ENCODE data around the gene RNF220.

GRCh38 chr1:44460107-44460882 lies 55.2 kb downstream of the RNF220 start:
- TF ChIP-seq CTCF (IDR thresholded peaks at IDR 0.05): no peak
- no peak for TF ChIP-seq POLR2A (IDR thresholded peaks at IDR 0.05)

All from heart left ventricle (tissue), 13 donors.